ENCODE data around the gene CXCL3. TPM values are rescaled to one million over a fixed set of nuclear protein-coding genes. Genes with fewer than 3 reads are reported as not detected.
"Not testable (repeated sequence)": the region's sequence is repeated elsewhere in the genome, so short reads cannot be mapped to it uniquely, and the experiment has no call there.

CXCL3 gene
- total RNA-seq, 5 donors from 2014 or later (not counting 1 experiment from before 2014, with no cell fraction given): 0.32 to 0.35 TPM; not detected in 3

DNA sequence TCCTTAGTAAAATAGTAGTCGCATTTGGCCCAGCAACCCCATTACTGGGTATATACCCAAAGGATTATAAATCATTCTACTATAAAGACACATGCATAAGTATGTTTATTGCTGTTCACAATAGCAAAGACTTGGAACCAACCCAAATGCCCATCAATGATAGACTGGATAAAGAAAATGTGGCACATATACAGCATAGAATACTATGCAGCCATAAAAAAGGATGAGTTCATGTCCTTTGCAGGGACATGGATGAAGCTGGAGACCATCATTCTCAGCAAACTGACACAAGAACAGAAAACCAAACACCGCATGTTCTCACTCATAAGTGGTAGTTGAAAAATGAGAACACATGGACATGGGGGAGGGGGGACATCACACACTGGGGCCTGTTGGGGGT lies 41.9 kb upstream of the CXCL3 start:
- ATAC-seq (replicated peaks in 1 of 4); H3K4me1 ChIP-seq (ENCODE audit: control insufficient read depth in 1 of 2, extremely low read depth in 1 of 2, insufficient read depth in 2 of 2, low read length in 2 of 2); POLR2A ChIA-PET; DNase-seq; H3K4me3 ChIP-seq (ENCODE audit: control insufficient read depth in 1 of 2, extremely low read depth in 1 of 2, low read length in 1 of 2); H3K9me3 Mint-ChIP-seq; H3K36me3 ChIP-seq (ENCODE audit: control insufficient read depth in 2 of 2, extremely low read depth in 1 of 2, insufficient read depth in 1 of 2, low read length in 1 of 2); H3K4me1 Mint-ChIP-seq; H3K9me3 ChIP-seq; H3K4me3 Mint-ChIP-seq; H3K27ac ChIP-seq (ENCODE audit: low read length); H3K27ac Mint-ChIP-seq; H3K27me3 ChIP-seq (replicated peaks in 1 of 2; ENCODE audit: control insufficient read depth in 2 of 2, extremely low read depth in 1 of 2, insufficient read depth in 2 of 2, low read length in 1 of 2); H3K36me3 Mint-ChIP-seq; CTCF ChIA-PET: not testable (repeated sequence)
- no CpG with 5 or more reads among the region's 2 CpGs for WGBS (ENCODE audit: insufficient coverage)
- peaks cover 8 to 16% of the 10 kb centered on the region in 2 donors for H3K27me3 Mint-ChIP-seq

GRCh38 chr4:74079024-74079423 lies 40.5 kb upstream of the CXCL3 start:
- H3K4me3 ChIP-seq (ENCODE audit: control insufficient read depth in 1 of 2, extremely low read depth in 1 of 2, low read length in 1 of 2); H3K36me3 Mint-ChIP-seq; H3K4me1 ChIP-seq (ENCODE audit: control insufficient read depth in 1 of 2, extremely low read depth in 1 of 2, insufficient read depth in 2 of 2, low read length in 2 of 2); H3K36me3 ChIP-seq (ENCODE audit: control insufficient read depth in 2 of 2, extremely low read depth in 1 of 2, insufficient read depth in 1 of 2, low read length in 1 of 2); ATAC-seq (replicated peaks in 1 of 4); H3K27ac ChIP-seq (ENCODE audit: low read length); H3K27ac Mint-ChIP-seq; H3K27me3 ChIP-seq (replicated peaks in 1 of 2; ENCODE audit: control insufficient read depth in 2 of 2, extremely low read depth in 1 of 2, insufficient read depth in 2 of 2, low read length in 1 of 2); POLR2A ChIA-PET; H3K9me3 Mint-ChIP-seq; H3K4me1 Mint-ChIP-seq; DNase-seq; H3K4me3 Mint-ChIP-seq; H3K9me3 ChIP-seq: not testable (repeated sequence)
- peaks cover 1 to 11% of the 10 kb centered on the region in 2 donors for H3K27me3 Mint-ChIP-seq
- no CpG with 5 or more reads among the region's 2 CpGs for WGBS (ENCODE audit: insufficient coverage)
- CTCF ChIA-PET: interaction anchor here in 1 of 2 donors (0.6 kb wide), 1 partner anchor 21 kb away, joined by 3 read pairs; no protein-coding TSS in a partner anchor

GRCh38 chr4:74073358-74073757 lies 34.9 kb upstream of the CXCL3 start:
- DNase-seq (no peak), ATAC-seq (replicated peaks in 1 of 4) (no peak)
- Histone ChIP-seq H3K9me3 (no peaks in the 10 kb centered on the region), H3K4me1 (ENCODE audit: control insufficient read depth in 1 of 2, extremely low read depth in 1 of 2, insufficient read depth in 2 of 2, low read length in 2 of 2) (no peaks in the 10 kb centered on the region), H3K27me3 (replicated peaks in 1 of 2; ENCODE audit: control insufficient read depth in 2 of 2, extremely low read depth in 1 of 2, insufficient read depth in 2 of 2, low read length in 1 of 2) (no peaks in the 10 kb centered on the region), H3K36me3 (ENCODE audit: control insufficient read depth in 2 of 2, extremely low read depth in 1 of 2, insufficient read depth in 1 of 2, low read length in 1 of 2) (no peaks in the 10 kb centered on the region), H3K27ac (ENCODE audit: low read length) (no peak overlapping the region), H3K4me3 (ENCODE audit: control insufficient read depth in 1 of 2, extremely low read depth in 1 of 2, low read length in 1 of 2) (no peak overlapping the region)
- Mint-ChIP-seq H3K27me3 (peaks cover 1 to 7% of the 10 kb centered on the region in 2 donors), H3K4me1 (no peaks in the 10 kb centered on the region), H3K9me3 (no peaks in the 10 kb centered on the region), H3K27ac (no peak overlapping the region), H3K36me3 (no peaks in the 10 kb centered on the region), H3K4me3 (no peak overlapping the region)
- POLR2A ChIA-PET: no interaction called here
- CTCF ChIA-PET: no interaction called here

GRCh38 chr4:74072739-74073138 lies 34.2 kb upstream of the CXCL3 start:
- DNase-seq (no peak), ATAC-seq (replicated peaks in 1 of 4) (no peak)
- no peak overlapping the region for H3K27ac ChIP-seq (ENCODE audit: low read length)
- peaks cover 1 to 6% of the 10 kb centered on the region in 2 donors for H3K27me3 Mint-ChIP-seq
- CTCF ChIA-PET: no interaction called here
- H3K36me3 Mint-ChIP-seq: no peaks in the 10 kb centered on the region
- WGBS (ENCODE audit: insufficient coverage): no CpG with 5 or more reads among the region's 1 CpG
- H3K4me1 ChIP-seq (ENCODE audit: control insufficient read depth in 1 of 2, extremely low read depth in 1 of 2, insufficient read depth in 2 of 2, low read length in 2 of 2): no peaks in the 10 kb centered on the region
- no peaks in the 10 kb centered on the region for H3K4me1 Mint-ChIP-seq
- no peaks in the 10 kb centered on the region for H3K27me3 ChIP-seq (replicated peaks in 1 of 2; ENCODE audit: control insufficient read depth in 2 of 2, extremely low read depth in 1 of 2, insufficient read depth in 2 of 2, low read length in 1 of 2)
- no peak overlapping the region for H3K4me3 Mint-ChIP-seq
- H3K36me3 ChIP-seq (ENCODE audit: control insufficient read depth in 2 of 2, extremely low read depth in 1 of 2, insufficient read depth in 1 of 2, low read length in 1 of 2): no peaks in the 10 kb centered on the region
- no peak overlapping the region for H3K27ac Mint-ChIP-seq
- no peaks in the 10 kb centered on the region for H3K9me3 ChIP-seq
- no peak overlapping the region for H3K4me3 ChIP-seq (ENCODE audit: control insufficient read depth in 1 of 2, extremely low read depth in 1 of 2, low read length in 1 of 2)
- POLR2A ChIA-PET: no interaction called here
- no peaks in the 10 kb centered on the region for H3K9me3 Mint-ChIP-seq

DNA sequence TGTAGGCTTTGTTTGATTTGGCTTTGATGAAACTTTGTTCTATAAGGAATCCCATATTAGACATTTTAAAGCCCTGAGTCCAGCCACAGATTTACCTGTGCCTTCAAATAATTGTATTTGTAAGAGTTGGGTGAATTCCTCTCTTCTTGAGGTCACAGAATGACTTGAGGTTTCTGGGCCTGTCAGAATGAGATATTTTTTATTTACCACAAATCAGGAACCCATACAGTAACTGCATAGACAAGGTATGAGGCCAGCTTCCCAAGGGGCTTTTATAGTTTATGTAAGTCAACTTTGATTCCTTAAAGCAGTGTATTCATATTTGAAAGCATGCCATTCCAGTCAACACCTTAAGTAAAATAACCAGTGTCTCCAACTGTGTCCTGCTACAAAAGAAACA lies 29.1 kb upstream of the CXCL3 start:
- Mint-ChIP-seq H3K36me3 (no peaks in the 10 kb centered on the region), H3K4me3 (no peak overlapping the region), H3K9me3 (no peaks in the 10 kb centered on the region), H3K4me1 (no peaks in the 10 kb centered on the region), H3K27me3 (peaks cover 0 to 2% of the 10 kb centered on the region in 2 donors), H3K27ac (no peak overlapping the region)
- ChIA-PET POLR2A (no interaction called here), CTCF (no interaction called here)
- H3K4me1 ChIP-seq (ENCODE audit: control insufficient read depth in 1 of 2, extremely low read depth in 1 of 2, insufficient read depth in 2 of 2, low read length in 2 of 2): no peaks in the 10 kb centered on the region
- DNase-seq (no peak), ATAC-seq (replicated peaks in 1 of 4) (no peak)
- H3K36me3 ChIP-seq (ENCODE audit: control insufficient read depth in 2 of 2, extremely low read depth in 1 of 2, insufficient read depth in 1 of 2, low read length in 1 of 2): no peaks in the 10 kb centered on the region
- H3K27ac ChIP-seq (ENCODE audit: low read length): no peak overlapping the region
- H3K27me3 ChIP-seq (replicated peaks in 1 of 2; ENCODE audit: control insufficient read depth in 2 of 2, extremely low read depth in 1 of 2, insufficient read depth in 2 of 2, low read length in 1 of 2): no peaks in the 10 kb centered on the region
- no peak overlapping the region for H3K4me3 ChIP-seq (ENCODE audit: control insufficient read depth in 1 of 2, extremely low read depth in 1 of 2, low read length in 1 of 2)
- H3K9me3 ChIP-seq: no peaks in the 10 kb centered on the region

DNA sequence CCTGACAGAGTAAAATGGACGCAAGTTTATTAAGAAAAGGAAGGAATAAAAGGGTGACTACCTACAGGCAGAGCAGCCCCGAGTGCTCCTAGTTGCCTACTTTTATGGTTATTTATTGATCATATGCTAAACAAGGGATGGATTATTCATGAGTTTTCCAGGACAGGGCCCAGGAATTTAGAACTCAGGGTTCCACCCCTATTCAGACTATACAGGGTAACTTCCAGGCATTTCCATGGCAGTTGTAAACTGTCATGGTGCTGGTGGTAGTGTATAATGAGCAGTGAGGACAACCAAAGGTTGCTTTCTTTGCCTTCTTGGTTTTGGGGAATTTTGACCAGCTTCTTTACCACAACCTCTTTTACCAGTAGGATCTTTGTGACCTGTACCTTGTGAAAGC lies 27.7 kb upstream of the CXCL3 start:
- H3K27ac ChIP-seq (ENCODE audit: low read length): no peak overlapping the region
- no peaks in the 10 kb centered on the region for H3K9me3 Mint-ChIP-seq
- no peak overlapping the region for H3K27ac Mint-ChIP-seq
- H3K4me1 Mint-ChIP-seq: no peaks in the 10 kb centered on the region
- H3K4me3 Mint-ChIP-seq: no peak overlapping the region
- no peaks in the 10 kb centered on the region for H3K36me3 ChIP-seq (ENCODE audit: control insufficient read depth in 2 of 2, extremely low read depth in 1 of 2, insufficient read depth in 1 of 2, low read length in 1 of 2)
- H3K27me3 Mint-ChIP-seq: peaks cover 0 to 2% of the 10 kb centered on the region in 2 donors
- no peaks in the 10 kb centered on the region for H3K9me3 ChIP-seq
- ChIA-PET POLR2A (interaction anchor here in 1 of 2 donors (0.7 kb wide), 1 partner anchor 57 kb away, joined by 3 read pairs; no protein-coding TSS in a partner anchor), CTCF (no interaction called here)
- H3K4me1 ChIP-seq (ENCODE audit: control insufficient read depth in 1 of 2, extremely low read depth in 1 of 2, insufficient read depth in 2 of 2, low read length in 2 of 2): no peaks in the 10 kb centered on the region
- 80% methylated on average over 2 of the region's 2 CpGs for WGBS (ENCODE audit: insufficient coverage)
- ATAC-seq (replicated peaks in 1 of 4) (no peak), DNase-seq (no peak)
- H3K4me3 ChIP-seq (ENCODE audit: control insufficient read depth in 1 of 2, extremely low read depth in 1 of 2, low read length in 1 of 2): no peak overlapping the region
- H3K27me3 ChIP-seq (replicated peaks in 1 of 2; ENCODE audit: control insufficient read depth in 2 of 2, extremely low read depth in 1 of 2, insufficient read depth in 2 of 2, low read length in 1 of 2): no peaks in the 10 kb centered on the region
- no peaks in the 10 kb centered on the region for H3K36me3 Mint-ChIP-seq

GRCh38 chr4:74065115-74065642 lies 26.7 kb upstream of the CXCL3 start:
- no peak overlapping the region for H3K4me3 ChIP-seq (ENCODE audit: control insufficient read depth in 1 of 2, extremely low read depth in 1 of 2, low read length in 1 of 2)

More at GRCh38 chr4:74065115-74065642, 26.7 kb upstream of the CXCL3 start:
- Mint-ChIP-seq H3K36me3 (no peaks in the 10 kb centered on the region), H3K4me3 (no peak overlapping the region), H3K4me1 (no peaks in the 10 kb centered on the region), H3K27ac (no peak overlapping the region), H3K27me3 (peaks cover 0 to 2% of the 10 kb centered on the region in 2 donors), H3K9me3 (no peaks in the 10 kb centered on the region)
- no peak overlapping the region for H3K27ac ChIP-seq (ENCODE audit: low read length)
- ATAC-seq (replicated peaks in 1 of 4) (no peak), DNase-seq (no peak)
- no peaks in the 10 kb centered on the region for H3K36me3 ChIP-seq (ENCODE audit: control insufficient read depth in 2 of 2, extremely low read depth in 1 of 2, insufficient read depth in 1 of 2, low read length in 1 of 2)
- CTCF ChIA-PET: no interaction called here
- no CpG with 5 or more reads among the region's 6 CpGs for WGBS (ENCODE audit: insufficient coverage)
- POLR2A ChIA-PET: no interaction called here
- H3K9me3 ChIP-seq: no peaks in the 10 kb centered on the region
- no peaks in the 10 kb centered on the region for H3K27me3 ChIP-seq (replicated peaks in 1 of 2; ENCODE audit: control insufficient read depth in 2 of 2, extremely low read depth in 1 of 2, insufficient read depth in 2 of 2, low read length in 1 of 2)
- no peaks in the 10 kb centered on the region for H3K4me1 ChIP-seq (ENCODE audit: control insufficient read depth in 1 of 2, extremely low read depth in 1 of 2, insufficient read depth in 2 of 2, low read length in 2 of 2)

All from T-cell (primary cell).